ENCODE data around the gene PHOSPHO1. TPM values are rescaled to one million over a fixed set of nuclear protein-coding genes. Genes with fewer than 3 reads are reported as not detected.

The PHOSPHO1 gene
- total RNA-seq, 2 donors from 2014 or later: 0.95 TPM; not detected in 1

GRCh38 chr17:49235896-49236295, 5.3 kb upstream of the PHOSPHO1 start:
- DNase-seq (ENCODE audit: low spot score): no peak
- Histone ChIP-seq H3K27ac (no peak overlapping the region), H3K27me3 (replicated peaks; ENCODE audit: insufficient read depth) (no peaks in the 10 kb centered on the region), H3K9me3 (no peaks in the 10 kb centered on the region), H3K4me1 (ENCODE audit: control insufficient read depth in 1 of 2, low read depth in 2 of 2) (peaks cover 0 to 5% of the 10 kb centered on the region in 2 donors), H3K4me3 (no peak overlapping the region), H3K36me3 (no peaks in the 10 kb centered on the region)
- no peak for ATAC-seq (ENCODE audit: insufficient number of reproducible peaks, low FRiP score, low read depth)
- TF ChIP-seq, protein P1, sequence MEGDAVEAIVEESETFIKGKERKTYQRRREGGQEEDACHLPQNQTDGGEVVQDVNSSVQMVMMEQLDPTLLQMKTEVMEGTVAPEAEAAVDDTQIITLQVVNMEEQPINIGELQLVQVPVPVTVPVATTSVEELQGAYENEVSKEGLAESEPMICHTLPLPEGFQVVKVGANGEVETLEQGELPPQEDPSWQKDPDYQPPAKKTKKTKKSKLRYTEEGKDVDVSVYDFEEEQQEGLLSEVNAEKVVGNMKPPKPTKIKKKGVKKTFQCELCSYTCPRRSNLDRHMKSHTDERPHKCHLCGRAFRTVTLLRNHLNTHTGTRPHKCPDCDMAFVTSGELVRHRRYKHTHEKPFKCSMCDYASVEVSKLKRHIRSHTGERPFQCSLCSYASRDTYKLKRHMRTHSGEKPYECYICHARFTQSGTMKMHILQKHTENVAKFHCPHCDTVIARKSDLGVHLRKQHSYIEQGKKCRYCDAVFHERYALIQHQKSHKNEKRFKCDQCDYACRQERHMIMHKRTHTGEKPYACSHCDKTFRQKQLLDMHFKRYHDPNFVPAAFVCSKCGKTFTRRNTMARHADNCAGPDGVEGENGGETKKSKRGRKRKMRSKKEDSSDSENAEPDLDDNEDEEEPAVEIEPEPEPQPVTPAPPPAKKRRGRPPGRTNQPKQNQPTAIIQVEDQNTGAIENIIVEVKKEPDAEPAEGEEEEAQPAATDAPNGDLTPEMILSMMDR (IDR thresholded peaks at IDR 0.05): no peak

DNA sequence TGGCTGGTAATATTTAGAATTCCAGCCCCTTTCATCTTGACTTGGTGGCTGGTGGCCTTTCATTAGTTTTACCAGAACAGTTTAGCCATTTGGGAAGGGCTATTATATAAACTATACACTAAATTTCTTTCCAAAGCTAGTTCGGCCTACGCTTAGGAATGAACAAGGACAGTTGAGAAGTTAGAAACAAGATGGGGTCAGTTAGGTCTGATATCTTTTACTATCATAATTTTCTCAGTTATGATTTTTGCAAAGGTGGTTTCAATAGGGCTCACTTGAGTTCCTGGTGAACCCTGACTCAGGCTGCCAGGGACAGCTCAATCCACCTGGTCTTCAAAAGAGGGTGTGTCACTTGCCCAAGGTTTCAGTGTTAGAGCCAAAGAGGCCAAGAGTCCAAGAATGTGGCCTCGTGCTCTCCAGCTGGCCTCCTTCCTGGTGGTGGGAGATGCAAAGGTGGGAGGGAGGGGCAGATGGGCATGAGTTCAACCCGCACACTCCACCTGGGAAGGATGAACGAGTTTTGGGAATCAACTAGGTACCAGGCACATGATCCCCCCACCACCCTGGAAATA, 4.0 kb upstream of the PHOSPHO1 start:
- Histone ChIP-seq H3K27ac (no peak overlapping the region), H3K36me3 (no peaks in the 10 kb centered on the region), H3K27me3 (replicated peaks; ENCODE audit: insufficient read depth) (no peaks in the 10 kb centered on the region), H3K9me3 (no peaks in the 10 kb centered on the region), H3K4me3 (no peak overlapping the region), H3K4me1 (ENCODE audit: control insufficient read depth in 1 of 2, low read depth in 2 of 2) (peaks cover 6 to 18% of the 10 kb centered on the region in 2 donors)
- DNase-seq (ENCODE audit: low spot score) (no peak), ATAC-seq (ENCODE audit: insufficient number of reproducible peaks, low FRiP score, low read depth) (no peak)
- TF ChIP-seq, protein P1 (IDR thresholded peaks at IDR 0.05): no peak

DNA sequence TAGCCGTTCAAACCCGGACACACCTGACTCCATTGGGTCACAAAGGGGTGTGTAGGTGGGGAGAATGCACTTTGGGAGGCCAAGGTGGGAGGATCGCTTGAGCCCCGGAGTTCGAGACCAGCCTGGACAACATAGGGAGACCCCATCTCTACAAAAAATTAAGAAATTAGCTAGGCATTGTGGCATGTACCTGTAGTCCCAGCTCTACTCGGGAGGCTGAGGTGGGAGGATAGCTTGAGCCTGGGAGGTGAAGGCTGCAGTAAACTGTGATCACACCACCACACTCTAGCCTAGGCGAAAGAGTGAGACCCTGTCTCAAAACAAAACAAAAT, 942 bp upstream of the PHOSPHO1 start:
- no peak for ATAC-seq (ENCODE audit: insufficient number of reproducible peaks, low FRiP score, low read depth)
- Histone ChIP-seq H3K4me1 (ENCODE audit: control insufficient read depth in 1 of 2, low read depth in 2 of 2) (peaks cover 6 to 18% of the 10 kb centered on the region in 2 donors), H3K9me3 (no peaks in the 10 kb centered on the region), H3K4me3 (no peak overlapping the region), H3K27ac (no peak overlapping the region), H3K36me3 (no peaks in the 10 kb centered on the region), H3K27me3 (replicated peaks; ENCODE audit: insufficient read depth) (no peaks in the 10 kb centered on the region)
- TF ChIP-seq, protein P1 (IDR thresholded peaks at IDR 0.05): no peak
- DNase-seq (ENCODE audit: low spot score): no peak

DNA sequence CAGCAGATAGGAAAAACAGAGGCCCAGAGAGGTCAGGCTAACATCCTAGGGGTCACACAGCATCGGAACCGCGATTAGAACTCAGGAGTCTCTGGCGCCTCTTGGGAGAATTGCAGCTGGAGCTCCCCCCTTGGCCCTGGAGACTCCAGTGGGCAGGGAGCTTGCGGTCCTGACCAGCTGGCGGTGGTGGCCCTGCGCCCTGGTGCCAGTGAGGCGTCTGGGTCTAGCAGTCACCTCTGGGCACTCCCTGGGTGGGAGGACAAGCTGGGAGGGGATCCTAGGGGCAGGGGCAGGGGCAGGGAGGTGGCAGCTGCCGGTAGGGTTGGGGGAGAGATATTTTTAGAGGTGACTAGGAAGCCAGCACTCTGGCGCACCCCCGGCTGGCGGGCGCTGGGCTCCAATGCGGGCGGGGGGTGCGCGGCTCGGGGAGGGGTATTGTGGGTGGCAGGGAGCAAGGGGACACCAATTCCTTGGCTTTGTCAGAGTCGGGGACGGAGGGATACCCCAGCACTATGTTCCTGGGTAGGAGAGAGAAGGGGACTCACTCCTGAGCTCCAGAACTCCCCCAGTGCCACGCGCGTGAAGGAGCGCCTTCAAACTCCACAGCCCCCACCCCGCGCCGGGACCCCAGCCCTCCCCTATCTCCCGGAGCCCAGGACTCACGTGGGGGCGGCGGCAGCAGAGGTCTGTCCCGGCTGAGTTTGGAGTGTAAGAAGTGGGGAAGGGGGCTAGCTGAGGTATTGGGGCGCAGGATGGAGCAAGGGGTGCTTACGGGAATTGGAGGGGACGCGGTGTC, 584 bp downstream of the PHOSPHO1 start:
- TF ChIP-seq, protein P1 (IDR thresholded peaks at IDR 0.05): no peak
- no peak for DNase-seq (ENCODE audit: low spot score)
- H3K36me3 ChIP-seq: no peaks in the 10 kb centered on the region
- no peak overlapping the region for H3K27ac ChIP-seq
- peak overlapping the region; percentile 76 for H3K4me3 ChIP-seq
- ATAC-seq (ENCODE audit: insufficient number of reproducible peaks, low FRiP score, low read depth): no peak
- peaks cover 6% of the 10 kb centered on the region for H3K27me3 ChIP-seq (replicated peaks; ENCODE audit: insufficient read depth)
- H3K9me3 ChIP-seq: no peaks in the 10 kb centered on the region
- H3K4me1 ChIP-seq (ENCODE audit: control insufficient read depth in 1 of 2, low read depth in 2 of 2): peaks cover 6 to 19% of the 10 kb centered on the region in 2 donors

DNA sequence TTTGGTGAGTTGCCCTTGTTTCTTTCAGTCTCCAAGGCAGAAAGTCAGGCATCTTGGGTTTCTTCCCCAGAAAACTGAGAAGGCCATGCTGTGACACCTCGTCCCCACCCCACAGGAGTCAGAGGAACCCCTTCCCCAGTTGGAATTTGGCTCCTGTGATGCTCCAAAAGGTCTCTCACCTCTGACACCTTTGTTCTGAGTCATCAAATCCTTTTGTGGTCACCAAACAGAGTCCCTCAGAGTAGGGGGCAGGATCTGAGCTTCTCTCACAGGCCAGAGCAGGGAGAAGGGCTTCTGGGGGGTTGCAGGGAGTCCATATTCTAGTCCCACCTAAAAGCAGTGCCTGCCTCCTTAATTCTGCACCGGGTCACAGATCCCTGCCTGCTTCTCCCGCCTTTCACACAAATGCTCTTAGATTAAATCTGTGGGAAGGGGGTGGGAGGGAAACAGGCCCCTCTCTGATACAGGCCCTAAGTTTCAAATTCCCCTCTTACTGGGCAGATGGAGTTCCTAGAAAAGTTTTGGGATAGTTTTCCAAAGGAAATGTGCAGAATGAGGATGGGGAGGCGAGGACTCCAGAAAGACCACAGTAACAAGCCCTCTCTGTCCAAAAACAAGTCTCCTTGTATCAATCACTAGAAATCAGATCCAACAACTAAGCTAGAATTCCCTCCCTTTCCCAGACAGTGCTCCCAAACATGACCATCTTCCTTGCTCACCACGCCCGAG, 1.3 kb downstream of the PHOSPHO1 start:
- TF ChIP-seq, protein P1 (IDR thresholded peaks at IDR 0.05): no peak
- Histone ChIP-seq H3K9me3 (no peaks in the 10 kb centered on the region), H3K4me1 (ENCODE audit: control insufficient read depth in 1 of 2, low read depth in 2 of 2) (peaks cover 9 to 26% of the 10 kb centered on the region in 2 donors), H3K36me3 (no peaks in the 10 kb centered on the region), H3K27ac (no peak overlapping the region), H3K4me3 (no peak overlapping the region), H3K27me3 (replicated peaks; ENCODE audit: insufficient read depth) (peaks cover 6% of the 10 kb centered on the region)
- no peak for DNase-seq (ENCODE audit: low spot score)
- ATAC-seq (ENCODE audit: insufficient number of reproducible peaks, low FRiP score, low read depth): no peak
